HAP-1 (cell line): ENCODE results near the gene HIC2.
"Not testable (repeated sequence)": the region's sequence is repeated elsewhere in the genome, so short reads cannot be mapped to it uniquely, and the experiment has no call there.

ENCODE experiments used
- DNase-seq, 2 experiments: peaks; one replicate each; pipeline ENCODE4 v3.0.0-alpha.2; 2016 to 2020; ENCODE audit warnings: low spot score in 2 of 2
- H3K27me3 ChIP-seq: fragments of 250-450 bp; sonication (Bioruptor Pico); 2 replicates; pipeline ENCODE4 v1.5.1; 2020; ENCODE audit warnings: low read depth, mild to moderate bottlenecking, moderate library complexity
- H3K36me3 ChIP-seq: fragments of 250-450 bp; sonication (Bioruptor Pico); replicated peaks from 2 replicates; pipeline ENCODE4 v1.5.1; 2020; ENCODE audit warnings: mild to moderate bottlenecking
- H3K4me1 ChIP-seq: fragments of 250-450 bp; sonication (Bioruptor Pico); 2 replicates; pipeline ENCODE4 v1.5.1; 2020; ENCODE audit warnings: mild to moderate bottlenecking
- H3K4me3 ChIP-seq: fragments of 250-450 bp; sonication (Bioruptor Pico); 2 replicates; pipeline ENCODE4 v1.5.1; 2020; ENCODE audit warnings: mild to moderate bottlenecking, moderate library complexity
- H3K9me3 ChIP-seq: fragments of 250-450 bp; sonication (Bioruptor Pico); 2 replicates; pipeline ENCODE4 v1.5.1; 2020; ENCODE audit warnings: mild to moderate bottlenecking, moderate library complexity
- in situ Hi-C: fragments of 300-500 bp; cut with MboI; formaldehyde crosslinking; loops from 3 replicates; pipeline ENCODE4 v1.14.3; 2020; ENCODE audit warnings: low sequenced_read_pairs, inconsistent platforms, mixed read lengths

Gene HIC2

GRCh38 chr22:21473664-21474063 is 56.5 kb downstream of the HIC2 start:
- H3K4me1 ChIP-seq, H3K9me3 ChIP-seq, H3K4me3 ChIP-seq, in situ Hi-C loops, DNase-seq, H3K36me3 ChIP-seq, H3K27me3 ChIP-seq: not testable (repeated sequence)

GRCh38 chr22:21484039-21484438 is 66.9 kb downstream of the HIC2 start:
- H3K9me3 ChIP-seq, H3K4me1 ChIP-seq, H3K4me3 ChIP-seq, H3K27me3 ChIP-seq, DNase-seq, in situ Hi-C loops, H3K36me3 ChIP-seq: not testable (repeated sequence)

- DNase-seq, H3K4me1 ChIP-seq, H3K36me3 ChIP-seq, H3K9me3 ChIP-seq, H3K27me3 ChIP-seq, in situ Hi-C loops, H3K4me3 ChIP-seq: not testable (repeated sequence)
Observed at GRCh38 chr22:21487723-21488122, 70.6 kb downstream of the HIC2 start.

- H3K27me3 ChIP-seq, DNase-seq, H3K4me1 ChIP-seq, in situ Hi-C loops, H3K36me3 ChIP-seq, H3K9me3 ChIP-seq, H3K4me3 ChIP-seq: not testable (repeated sequence)
Observed at GRCh38 chr22:21489149-21489680, 72.0 kb downstream of the HIC2 start.

GRCh38 chr22:21490556-21490955 is 73.4 kb downstream of the HIC2 start:
- H3K9me3 ChIP-seq, H3K27me3 ChIP-seq, in situ Hi-C loops, H3K36me3 ChIP-seq, H3K4me1 ChIP-seq, DNase-seq, H3K4me3 ChIP-seq: not testable (repeated sequence)

- H3K27me3 ChIP-seq, H3K36me3 ChIP-seq, H3K9me3 ChIP-seq, in situ Hi-C loops, DNase-seq, H3K4me1 ChIP-seq, H3K4me3 ChIP-seq: not testable (repeated sequence)
Observed at GRCh38 chr22:21492271-21492670, 75.1 kb downstream of the HIC2 start.

- H3K36me3 ChIP-seq, DNase-seq, H3K27me3 ChIP-seq, in situ Hi-C loops, H3K4me1 ChIP-seq, H3K4me3 ChIP-seq, H3K9me3 ChIP-seq: not testable (repeated sequence)
Observed at GRCh38 chr22:21493789-21494782, 76.9 kb downstream of the HIC2 start.

GRCh38 chr22:21497984-21498383 is 80.8 kb downstream of the HIC2 start:
- H3K4me1 ChIP-seq, H3K27me3 ChIP-seq, DNase-seq, H3K4me3 ChIP-seq, H3K9me3 ChIP-seq, in situ Hi-C loops, H3K36me3 ChIP-seq: not testable (repeated sequence)

GRCh38 chr22:21498489-21498888 is 81.3 kb downstream of the HIC2 start:
- H3K4me1 ChIP-seq, in situ Hi-C loops, H3K36me3 ChIP-seq, H3K9me3 ChIP-seq, H3K4me3 ChIP-seq, DNase-seq, H3K27me3 ChIP-seq: not testable (repeated sequence)

- in situ Hi-C loops, H3K4me1 ChIP-seq, H3K9me3 ChIP-seq, H3K36me3 ChIP-seq, H3K4me3 ChIP-seq, DNase-seq, H3K27me3 ChIP-seq: not testable (repeated sequence)
Observed at GRCh38 chr22:21499623-21500506, 82.7 kb downstream of the HIC2 start.
